ENCODE results near the gene SBF2. TPM values are rescaled to one million over a fixed set of nuclear protein-coding genes. Genes with fewer than 3 reads are reported as not detected.

The SBF2 gene
- total RNA-seq, 1 donor: 61.2 TPM

DNA sequence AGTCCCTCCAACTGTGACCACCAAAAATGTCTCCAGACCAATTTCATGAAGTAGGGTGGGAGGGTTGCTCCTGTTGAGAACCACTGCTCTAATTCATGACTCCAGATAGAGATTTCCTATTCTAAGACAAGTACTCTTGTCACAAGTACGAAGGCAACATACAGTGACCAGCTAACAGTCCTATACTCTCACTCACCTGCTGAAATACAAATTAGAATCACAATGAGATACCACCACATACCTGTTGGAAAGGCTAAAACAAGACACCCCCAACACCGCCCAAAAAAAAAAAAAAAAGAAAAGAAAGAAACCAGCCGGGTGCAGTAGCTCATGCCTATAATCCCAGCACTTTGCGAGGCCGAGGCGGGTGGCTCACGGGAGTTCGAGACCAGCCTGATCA is 319.6 kb downstream of the SBF2 start:
- Histone ChIP-seq H3K4me3 (ENCODE audit: insufficient read depth, low read length) (no peak overlapping the region), H2AFZ (ENCODE audit: low read length) (no peak overlapping the region), H3K9me3 (ENCODE audit: low read depth, low read length) (no peaks in the 10 kb centered on the region), H3K27me3 (ENCODE audit: insufficient read depth, low read length) (no peaks in the 10 kb centered on the region), H3K79me2 (ENCODE audit: insufficient read depth, low read length) (no peaks in the 10 kb centered on the region), H4K20me1 (ENCODE audit: insufficient read depth, low read length) (no peaks in the 10 kb centered on the region), H3K4me1 (ENCODE audit: insufficient read depth, low read length) (peaks cover 9% of the 10 kb centered on the region), H3K4me2 (ENCODE audit: insufficient read depth, low read length) (no peak overlapping the region), H3K36me3 (ENCODE audit: insufficient read depth, low read length) (no peaks in the 10 kb centered on the region), H3K27ac (ENCODE audit: low read depth, low read length) (no peak overlapping the region)
- TF ChIP-seq, protein P1, sequence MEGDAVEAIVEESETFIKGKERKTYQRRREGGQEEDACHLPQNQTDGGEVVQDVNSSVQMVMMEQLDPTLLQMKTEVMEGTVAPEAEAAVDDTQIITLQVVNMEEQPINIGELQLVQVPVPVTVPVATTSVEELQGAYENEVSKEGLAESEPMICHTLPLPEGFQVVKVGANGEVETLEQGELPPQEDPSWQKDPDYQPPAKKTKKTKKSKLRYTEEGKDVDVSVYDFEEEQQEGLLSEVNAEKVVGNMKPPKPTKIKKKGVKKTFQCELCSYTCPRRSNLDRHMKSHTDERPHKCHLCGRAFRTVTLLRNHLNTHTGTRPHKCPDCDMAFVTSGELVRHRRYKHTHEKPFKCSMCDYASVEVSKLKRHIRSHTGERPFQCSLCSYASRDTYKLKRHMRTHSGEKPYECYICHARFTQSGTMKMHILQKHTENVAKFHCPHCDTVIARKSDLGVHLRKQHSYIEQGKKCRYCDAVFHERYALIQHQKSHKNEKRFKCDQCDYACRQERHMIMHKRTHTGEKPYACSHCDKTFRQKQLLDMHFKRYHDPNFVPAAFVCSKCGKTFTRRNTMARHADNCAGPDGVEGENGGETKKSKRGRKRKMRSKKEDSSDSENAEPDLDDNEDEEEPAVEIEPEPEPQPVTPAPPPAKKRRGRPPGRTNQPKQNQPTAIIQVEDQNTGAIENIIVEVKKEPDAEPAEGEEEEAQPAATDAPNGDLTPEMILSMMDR (IDR thresholded peaks at IDR 0.05; ENCODE audit: extremely low read depth, low read depth, low read length): no peak
- no peak for DNase-seq (ENCODE audit: insufficient read length, low spot score, missing footprints)

DNA sequence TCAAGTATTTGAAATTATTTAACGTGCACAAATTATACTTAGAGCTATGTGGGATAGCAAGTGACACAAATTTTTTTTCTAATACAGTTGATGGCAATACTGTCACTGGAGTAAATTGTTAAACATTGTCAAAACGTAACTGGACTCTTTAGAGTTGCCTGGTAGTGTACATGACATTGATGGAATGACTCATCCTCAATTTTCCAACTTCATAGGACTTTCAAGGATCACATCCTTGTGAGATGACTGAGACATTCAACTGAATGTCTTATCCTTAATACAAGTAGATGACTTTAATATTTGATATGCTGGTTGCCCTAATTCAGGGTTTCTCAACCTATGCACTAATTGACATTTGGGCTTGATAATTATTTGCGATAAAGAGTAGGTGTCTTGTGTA is 320.1 kb downstream of the SBF2 start:
- DNase-seq (ENCODE audit: insufficient read length, low spot score, missing footprints): no peak
- Histone ChIP-seq H3K79me2 (ENCODE audit: insufficient read depth, low read length) (no peaks in the 10 kb centered on the region), H2AFZ (ENCODE audit: low read length) (no peak overlapping the region), H3K4me1 (ENCODE audit: insufficient read depth, low read length) (peaks cover 9% of the 10 kb centered on the region), H3K27me3 (ENCODE audit: insufficient read depth, low read length) (no peaks in the 10 kb centered on the region), H4K20me1 (ENCODE audit: insufficient read depth, low read length) (no peaks in the 10 kb centered on the region), H3K9me3 (ENCODE audit: low read depth, low read length) (no peaks in the 10 kb centered on the region), H3K36me3 (ENCODE audit: insufficient read depth, low read length) (no peaks in the 10 kb centered on the region), H3K4me2 (ENCODE audit: insufficient read depth, low read length) (no peak overlapping the region), H3K4me3 (ENCODE audit: insufficient read depth, low read length) (no peak overlapping the region), H3K27ac (ENCODE audit: low read depth, low read length) (no peak overlapping the region)
- TF ChIP-seq, protein P1 (IDR thresholded peaks at IDR 0.05; ENCODE audit: extremely low read depth, low read depth, low read length): no peak

DNA sequence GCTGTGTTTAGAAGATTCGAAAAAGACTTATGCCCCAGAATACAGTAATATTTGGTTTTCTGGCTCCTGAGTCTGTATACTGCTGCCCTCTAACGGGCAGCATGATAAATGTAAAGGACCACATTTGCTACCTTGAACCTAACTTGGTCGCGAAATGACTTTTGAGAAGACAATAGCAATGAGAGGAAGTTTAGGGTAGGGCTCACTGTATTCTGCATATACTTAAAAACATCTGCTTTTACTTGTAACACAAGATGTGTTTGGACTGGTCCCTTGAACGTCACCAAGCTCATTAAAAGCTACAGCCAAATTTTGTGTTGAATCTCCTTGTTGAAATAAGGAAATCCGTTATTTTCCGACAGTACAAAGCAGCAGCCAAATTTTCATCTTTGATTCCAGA is 321.0 kb downstream of the SBF2 start:
- Histone ChIP-seq H2AFZ (ENCODE audit: low read length) (no peak overlapping the region), H3K9me3 (ENCODE audit: low read depth, low read length) (no peaks in the 10 kb centered on the region), H3K27me3 (ENCODE audit: insufficient read depth, low read length) (no peaks in the 10 kb centered on the region), H3K4me1 (ENCODE audit: insufficient read depth, low read length) (peaks cover 9% of the 10 kb centered on the region), H3K79me2 (ENCODE audit: insufficient read depth, low read length) (no peaks in the 10 kb centered on the region), H3K4me2 (ENCODE audit: insufficient read depth, low read length) (no peak overlapping the region), H3K4me3 (ENCODE audit: insufficient read depth, low read length) (no peak overlapping the region), H3K27ac (ENCODE audit: low read depth, low read length) (no peak overlapping the region), H3K36me3 (ENCODE audit: insufficient read depth, low read length) (no peaks in the 10 kb centered on the region), H4K20me1 (ENCODE audit: insufficient read depth, low read length) (no peaks in the 10 kb centered on the region)
- DNase-seq (ENCODE audit: insufficient read length, low spot score, missing footprints): peak; percentile 89
- TF ChIP-seq, protein P1 (IDR thresholded peaks at IDR 0.05; ENCODE audit: extremely low read depth, low read depth, low read length): peak; percentile 77

DNA sequence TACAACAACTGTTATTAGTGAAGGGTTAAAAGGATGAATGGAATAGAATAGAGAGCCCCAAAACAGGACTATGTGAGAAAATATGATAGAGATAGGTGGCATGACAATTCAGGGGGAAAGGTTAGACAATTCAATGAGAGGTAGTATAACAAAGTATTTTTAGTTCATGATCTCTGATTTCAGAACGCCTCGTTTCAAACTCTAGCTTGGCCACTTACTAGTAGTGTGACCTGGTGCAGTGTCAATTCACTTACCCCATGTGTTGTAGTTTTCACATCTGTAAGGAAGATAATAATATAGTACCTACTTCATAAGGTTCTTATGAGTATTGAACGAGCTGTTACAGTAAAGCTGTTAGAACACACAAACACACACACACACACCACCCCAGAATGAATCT is 322.1 kb downstream of the SBF2 start:
- Histone ChIP-seq H3K4me3 (ENCODE audit: insufficient read depth, low read length) (no peak overlapping the region), H3K4me1 (ENCODE audit: insufficient read depth, low read length) (peaks cover 2% of the 10 kb centered on the region), H3K36me3 (ENCODE audit: insufficient read depth, low read length) (no peaks in the 10 kb centered on the region), H3K27ac (ENCODE audit: low read depth, low read length) (no peak overlapping the region), H3K27me3 (ENCODE audit: insufficient read depth, low read length) (no peaks in the 10 kb centered on the region), H2AFZ (ENCODE audit: low read length) (no peak overlapping the region), H3K9me3 (ENCODE audit: low read depth, low read length) (no peaks in the 10 kb centered on the region), H3K4me2 (ENCODE audit: insufficient read depth, low read length) (no peak overlapping the region), H3K79me2 (ENCODE audit: insufficient read depth, low read length) (no peaks in the 10 kb centered on the region), H4K20me1 (ENCODE audit: insufficient read depth, low read length) (no peaks in the 10 kb centered on the region)
- TF ChIP-seq, protein P1 (IDR thresholded peaks at IDR 0.05; ENCODE audit: extremely low read depth, low read depth, low read length): no peak
- no peak for DNase-seq (ENCODE audit: insufficient read length, low spot score, missing footprints)

All from osteoblast (primary cell).